Hepatocyte (in vitro differentiated cells): ENCODE measurements around the gene FRMD6.

Source experiments
- EZH2phosphoT487 ChIP-seq: fragments of 200-600 bp; sonication (generic); IDR thresholded peaks from one replicate; pipeline ENCODE4 v1.6.1; 2018; ENCODE audit warnings: antibody characterized with exemption, mild to moderate bottlenecking, low read depth, moderate library complexity; ENCODE audit not compliant: unreplicated experiment, severe bottlenecking
- TF ChIP-seq, protein P1 (sequence below): fragments of 200-600 bp; sonication (generic); IDR thresholded peaks from 2 replicates; pipeline ENCODE4 v1.5.1; 2016; ENCODE audit warnings: antibody characterized with exemption, mild to moderate bottlenecking; ENCODE audit not compliant: poor library complexity

DNA sequence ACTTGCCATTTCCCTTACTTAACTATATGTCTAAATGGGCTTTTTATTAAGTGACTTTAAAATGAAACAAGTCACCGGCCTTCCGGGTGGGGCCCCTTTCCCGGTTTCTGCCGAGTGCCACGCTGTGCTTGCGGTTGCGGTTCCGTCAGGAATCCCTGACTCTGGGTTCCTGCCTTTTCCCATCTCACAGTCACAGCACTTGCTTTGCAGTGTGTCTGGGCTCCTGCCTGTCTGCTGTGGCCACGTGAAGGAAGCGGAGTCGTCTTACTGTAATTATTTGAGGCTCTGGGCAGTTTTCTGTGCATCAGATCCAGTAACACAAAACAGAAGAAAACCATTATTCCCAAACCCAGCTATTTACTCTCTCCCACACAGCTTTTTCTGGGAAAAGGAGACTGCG lies 44.0 kb upstream of the FRMD6 start:
- TF ChIP-seq, protein P1, sequence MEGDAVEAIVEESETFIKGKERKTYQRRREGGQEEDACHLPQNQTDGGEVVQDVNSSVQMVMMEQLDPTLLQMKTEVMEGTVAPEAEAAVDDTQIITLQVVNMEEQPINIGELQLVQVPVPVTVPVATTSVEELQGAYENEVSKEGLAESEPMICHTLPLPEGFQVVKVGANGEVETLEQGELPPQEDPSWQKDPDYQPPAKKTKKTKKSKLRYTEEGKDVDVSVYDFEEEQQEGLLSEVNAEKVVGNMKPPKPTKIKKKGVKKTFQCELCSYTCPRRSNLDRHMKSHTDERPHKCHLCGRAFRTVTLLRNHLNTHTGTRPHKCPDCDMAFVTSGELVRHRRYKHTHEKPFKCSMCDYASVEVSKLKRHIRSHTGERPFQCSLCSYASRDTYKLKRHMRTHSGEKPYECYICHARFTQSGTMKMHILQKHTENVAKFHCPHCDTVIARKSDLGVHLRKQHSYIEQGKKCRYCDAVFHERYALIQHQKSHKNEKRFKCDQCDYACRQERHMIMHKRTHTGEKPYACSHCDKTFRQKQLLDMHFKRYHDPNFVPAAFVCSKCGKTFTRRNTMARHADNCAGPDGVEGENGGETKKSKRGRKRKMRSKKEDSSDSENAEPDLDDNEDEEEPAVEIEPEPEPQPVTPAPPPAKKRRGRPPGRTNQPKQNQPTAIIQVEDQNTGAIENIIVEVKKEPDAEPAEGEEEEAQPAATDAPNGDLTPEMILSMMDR: no peak
- TF ChIP-seq EZH2phosphoT487: no peak
